RKO (cell line): ENCODE measurements around the gene ARFGAP2.

Experiments used
- DNase-seq: peaks from one replicate; pipeline ENCODE4 v3.0.0-alpha.2; 2016; ENCODE audit warnings: low spot score

Gene ARFGAP2

DNA sequence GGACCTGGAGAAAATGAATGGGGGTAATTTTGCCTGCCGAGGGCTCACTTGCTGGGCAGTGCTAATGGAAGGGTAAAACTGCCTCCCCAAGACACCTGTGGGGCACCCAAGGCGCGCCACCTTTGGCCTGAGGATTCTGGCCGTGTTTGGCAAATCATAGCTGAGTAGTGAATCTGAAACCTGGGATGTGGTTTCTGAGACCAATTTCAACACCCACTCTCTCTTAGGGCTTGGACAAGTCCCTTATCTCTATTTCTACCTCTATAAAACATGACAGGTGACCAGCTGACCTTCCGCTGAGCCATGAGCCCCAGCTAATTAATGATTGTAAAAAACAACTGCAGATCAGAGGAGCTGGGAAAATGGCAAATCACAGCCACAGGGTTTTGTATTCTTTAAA is 11.0 kb upstream of the ARFGAP2 start:
- DNase-seq: no peak

DNA sequence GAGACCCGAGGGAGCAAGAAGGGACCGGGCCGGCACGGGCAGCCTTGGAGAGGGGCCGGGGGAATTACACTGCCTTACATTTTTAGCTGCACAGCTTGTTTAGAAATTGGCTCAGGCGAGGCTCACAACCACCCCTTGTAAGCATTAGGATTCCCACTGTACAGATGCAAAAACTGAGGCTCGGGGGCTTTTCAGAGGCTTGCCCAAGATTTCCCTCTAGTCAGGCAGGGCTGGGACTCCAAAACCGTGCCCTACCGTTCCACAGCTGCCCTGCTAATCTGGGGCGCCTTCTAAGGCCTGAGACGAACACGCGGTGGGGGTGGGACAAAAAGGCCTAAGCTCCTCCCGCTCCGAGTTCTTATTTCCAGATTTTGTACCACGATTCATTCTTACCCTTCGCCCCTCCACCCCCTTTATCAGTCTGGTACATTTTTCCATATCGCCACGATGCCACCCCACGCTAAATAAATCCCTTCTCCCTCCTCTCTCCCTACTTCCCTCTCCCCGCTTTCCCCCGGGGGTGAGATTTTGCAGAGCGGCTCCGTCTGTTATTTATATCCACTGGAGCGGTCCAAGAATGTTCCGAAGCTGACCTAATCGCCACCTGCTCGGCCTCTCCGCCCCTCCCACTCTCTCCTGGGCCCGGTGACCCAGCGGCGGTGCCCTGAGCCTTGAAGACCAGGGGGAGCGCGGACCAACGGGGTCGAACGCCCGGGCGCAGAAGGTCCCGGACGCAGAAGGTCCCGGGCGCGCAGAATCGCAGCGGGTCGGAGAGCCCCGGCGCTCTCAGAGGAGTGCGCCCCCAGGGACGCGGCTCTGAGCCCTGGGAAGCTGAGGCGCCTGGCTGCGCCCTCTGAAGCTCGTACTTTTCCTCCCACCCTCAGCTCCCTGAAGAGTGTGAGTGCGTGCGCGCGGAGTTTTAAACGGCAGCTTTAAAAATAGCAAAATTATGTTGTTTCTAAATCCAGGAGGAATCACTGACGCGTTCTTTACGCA is 10.3 kb upstream of the ARFGAP2 start:
- DNase-seq: peak; percentile 81

DNA sequence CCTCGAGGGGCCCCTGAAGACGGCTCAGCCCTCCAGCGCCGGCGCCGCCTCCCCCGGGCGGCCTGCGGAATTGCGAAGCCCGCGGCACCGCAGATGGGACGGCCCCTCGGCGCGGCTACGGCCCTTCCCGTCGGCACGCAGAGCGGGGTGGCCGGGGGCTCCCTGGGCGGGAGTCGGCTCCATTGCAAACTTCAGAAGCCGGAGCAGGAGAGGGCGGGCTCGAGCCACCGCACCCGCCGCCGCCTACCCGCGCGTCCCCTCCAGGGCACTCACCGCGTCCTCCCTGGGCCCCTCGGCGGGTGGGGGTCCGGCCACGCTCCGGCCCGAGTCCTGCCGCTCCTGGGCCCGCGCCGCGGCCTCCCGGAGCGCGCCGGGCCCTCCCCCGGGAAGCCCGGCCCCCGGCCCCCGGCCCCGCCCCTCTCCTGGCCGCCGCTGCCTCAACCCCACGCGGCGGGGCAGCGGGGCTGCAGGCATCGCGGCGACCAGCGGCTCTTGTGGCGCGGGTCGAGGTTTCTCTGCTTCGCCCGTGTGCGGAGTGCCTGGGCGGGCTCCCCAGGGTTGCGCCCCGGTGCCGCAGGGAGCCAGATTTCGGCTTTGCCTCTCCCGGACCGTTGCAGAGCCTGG is 9.5 kb upstream of the ARFGAP2 start, which contains the start of gene PACSIN3:
TSS of gene PACSIN3 (minus strand) at position 359 of the 624 bp plus-strand sequence. CDS start 3,707 bp downstream, outside the sequence.
- DNase-seq: peak; percentile 64

DNA sequence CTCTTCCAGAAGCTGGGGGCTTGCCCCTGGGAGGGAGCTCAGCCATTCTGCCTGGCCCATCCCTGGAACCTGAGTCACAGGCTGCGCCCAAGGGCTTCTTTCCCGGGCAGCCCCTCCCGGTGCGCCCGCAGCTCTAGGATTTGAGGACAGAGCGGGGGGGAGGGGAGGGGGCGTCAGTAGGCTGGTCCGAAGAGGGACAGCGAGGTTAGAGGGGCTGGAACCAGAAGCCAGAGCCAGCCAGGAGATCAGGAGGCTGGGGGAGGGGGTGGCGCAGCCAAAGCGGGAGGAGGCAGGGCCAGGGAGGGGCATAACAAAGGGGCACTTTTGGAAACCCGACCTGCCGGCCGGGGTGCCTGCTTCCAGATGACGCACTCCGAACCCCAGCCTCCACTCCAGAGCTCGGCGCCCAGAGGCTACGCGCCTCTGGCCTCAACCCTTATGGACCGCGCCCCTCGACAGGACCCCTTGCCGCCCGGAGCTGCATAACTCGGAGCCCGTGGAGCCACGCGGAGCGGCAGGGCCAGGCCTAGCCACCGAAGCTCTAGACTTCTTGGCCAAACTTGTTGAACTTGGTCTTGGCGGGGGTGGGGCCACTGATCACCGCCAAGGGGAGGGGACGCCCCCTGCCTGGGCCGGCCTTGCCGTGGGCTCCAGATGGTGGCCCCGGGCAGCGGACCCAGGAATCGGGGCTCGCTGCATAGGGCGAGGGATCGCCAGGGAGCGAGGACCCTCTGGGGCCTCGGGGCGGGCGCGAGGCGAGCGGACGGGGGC is 8.8 kb upstream of the ARFGAP2 start:
- peak; percentile 86 for DNase-seq

DNA sequence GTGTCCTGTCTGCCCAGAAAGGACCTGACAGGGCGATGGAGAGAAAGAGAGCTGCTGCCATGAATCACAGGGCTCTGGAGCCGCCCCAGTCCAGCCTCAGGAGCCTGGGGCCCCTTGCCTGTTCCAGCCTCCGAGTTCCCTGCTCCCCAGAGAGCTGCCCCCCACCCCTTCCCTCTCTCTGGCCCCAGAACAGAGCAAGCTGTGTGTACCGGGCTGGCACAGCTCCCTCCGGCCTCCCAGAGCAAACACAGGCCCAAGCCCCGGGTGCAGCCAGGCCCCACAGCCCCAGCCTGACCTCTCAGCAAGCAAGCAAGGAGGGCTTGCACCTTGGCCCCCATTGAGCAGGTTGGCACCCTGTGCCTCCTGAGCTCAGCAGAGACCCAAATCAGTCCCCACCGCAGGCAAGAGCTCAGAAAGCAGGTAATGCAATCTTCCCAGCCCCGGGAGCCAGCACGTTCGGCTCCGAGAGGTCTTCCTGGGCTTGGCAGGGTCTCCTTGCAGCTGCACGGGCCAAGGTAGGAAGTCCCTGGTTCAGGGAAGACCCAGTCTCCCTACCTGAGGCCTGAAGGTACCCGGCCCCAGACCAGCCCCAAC is 8.1 kb upstream of the ARFGAP2 start:
- no peak for DNase-seq

DNA sequence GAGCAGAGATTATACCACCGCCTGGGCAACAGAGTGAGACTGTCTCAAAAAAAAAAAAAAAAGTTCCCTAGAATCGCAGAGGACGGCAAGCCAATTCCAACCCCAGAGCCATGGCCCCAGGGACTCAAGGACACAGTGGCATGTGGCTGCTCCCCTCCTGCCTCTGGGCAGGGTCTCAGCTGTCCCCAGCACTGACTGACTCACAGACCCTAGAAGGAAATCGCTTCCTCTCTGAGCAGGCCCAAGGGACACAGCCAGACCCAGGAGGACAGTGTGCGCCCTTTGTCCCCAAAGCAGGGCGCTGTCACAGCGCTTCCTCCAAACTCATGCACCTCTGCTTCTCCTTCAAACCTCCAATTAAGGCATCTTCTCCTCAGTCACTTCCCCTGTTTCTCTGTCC is 7.3 kb upstream of the ARFGAP2 start:
- no peak for DNase-seq

DNA sequence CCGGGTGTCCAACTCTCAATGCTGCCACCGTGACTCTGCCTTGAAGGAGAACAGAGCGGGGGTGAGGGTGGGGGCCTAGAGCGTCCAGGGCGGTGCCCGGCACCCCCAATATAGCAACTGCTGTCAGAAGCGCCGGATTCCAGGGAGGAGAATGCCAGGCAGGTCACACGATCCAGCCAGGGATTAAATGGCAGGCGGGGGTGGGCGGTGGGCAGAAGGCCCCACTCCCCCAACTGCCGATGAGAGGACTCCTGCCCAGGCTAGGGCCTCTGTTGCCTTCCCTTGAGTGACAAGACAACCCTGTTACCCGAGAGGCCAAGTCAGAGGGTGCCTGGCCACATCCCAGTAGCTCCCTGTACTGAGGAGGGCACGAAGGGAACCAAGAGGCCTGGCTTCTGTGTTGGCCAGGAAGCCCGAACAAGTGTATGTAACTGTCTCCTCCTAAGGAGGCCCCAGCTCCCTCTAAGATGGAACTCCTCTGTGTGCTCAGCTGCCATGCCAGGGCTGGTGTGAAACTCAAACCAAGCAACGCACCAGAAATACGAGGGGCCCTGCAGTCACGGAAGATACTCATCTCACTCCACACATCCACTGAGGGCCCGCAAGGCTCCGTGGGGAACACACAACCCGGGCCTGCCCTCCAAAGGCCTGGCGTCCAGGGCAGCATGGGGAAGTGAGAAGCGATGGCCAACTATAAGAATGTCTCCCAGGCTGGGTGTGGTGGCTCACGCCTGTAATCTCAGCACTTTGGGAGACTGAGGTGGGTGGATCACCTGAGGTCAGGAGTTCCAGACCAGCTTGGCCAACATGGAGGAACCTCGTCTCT is 6.6 kb upstream of the ARFGAP2 start:
- DNase-seq: no peak

DNA sequence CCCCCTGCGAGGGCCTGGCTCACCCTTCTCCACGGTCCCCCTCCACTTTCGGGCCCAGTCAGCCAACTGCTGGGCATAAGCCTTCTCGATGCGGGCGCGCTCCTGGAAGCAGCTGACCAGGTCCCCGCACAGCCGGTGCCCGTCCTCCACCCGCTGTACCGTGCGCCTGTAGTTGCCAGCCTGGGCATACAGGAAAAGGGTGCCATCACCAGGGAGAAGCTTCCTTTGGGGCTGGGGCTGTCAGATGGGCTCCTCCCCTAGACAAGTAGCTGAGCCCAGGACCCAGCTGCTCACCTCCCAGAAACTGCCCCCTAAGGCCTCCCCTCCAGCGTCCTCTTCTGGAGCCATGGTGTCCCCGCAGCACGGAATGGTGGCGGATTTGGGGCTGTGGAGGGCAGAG is 5.7 kb upstream of the ARFGAP2 start:
- no peak for DNase-seq

DNA sequence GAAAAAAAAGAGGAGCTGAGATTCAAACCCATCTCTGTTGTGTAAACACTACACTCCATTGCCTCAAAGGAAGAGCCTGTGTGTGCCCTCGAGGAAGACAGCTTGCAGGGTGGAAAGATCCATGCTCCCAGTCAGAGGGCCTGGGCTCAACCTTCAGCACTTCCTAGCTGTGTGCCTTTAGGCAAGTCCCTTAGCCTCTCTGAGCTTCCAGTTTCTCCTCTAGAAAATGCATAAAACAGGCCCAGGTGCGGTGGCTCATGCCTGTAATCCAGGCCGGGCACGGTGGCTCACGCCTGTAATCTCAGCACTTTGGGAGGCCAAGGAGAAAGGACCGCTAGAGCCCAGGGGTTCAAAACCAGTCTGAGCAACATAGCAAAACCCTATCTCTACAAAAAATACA is 4.6 kb upstream of the ARFGAP2 start:
- DNase-seq: no peak

DNA sequence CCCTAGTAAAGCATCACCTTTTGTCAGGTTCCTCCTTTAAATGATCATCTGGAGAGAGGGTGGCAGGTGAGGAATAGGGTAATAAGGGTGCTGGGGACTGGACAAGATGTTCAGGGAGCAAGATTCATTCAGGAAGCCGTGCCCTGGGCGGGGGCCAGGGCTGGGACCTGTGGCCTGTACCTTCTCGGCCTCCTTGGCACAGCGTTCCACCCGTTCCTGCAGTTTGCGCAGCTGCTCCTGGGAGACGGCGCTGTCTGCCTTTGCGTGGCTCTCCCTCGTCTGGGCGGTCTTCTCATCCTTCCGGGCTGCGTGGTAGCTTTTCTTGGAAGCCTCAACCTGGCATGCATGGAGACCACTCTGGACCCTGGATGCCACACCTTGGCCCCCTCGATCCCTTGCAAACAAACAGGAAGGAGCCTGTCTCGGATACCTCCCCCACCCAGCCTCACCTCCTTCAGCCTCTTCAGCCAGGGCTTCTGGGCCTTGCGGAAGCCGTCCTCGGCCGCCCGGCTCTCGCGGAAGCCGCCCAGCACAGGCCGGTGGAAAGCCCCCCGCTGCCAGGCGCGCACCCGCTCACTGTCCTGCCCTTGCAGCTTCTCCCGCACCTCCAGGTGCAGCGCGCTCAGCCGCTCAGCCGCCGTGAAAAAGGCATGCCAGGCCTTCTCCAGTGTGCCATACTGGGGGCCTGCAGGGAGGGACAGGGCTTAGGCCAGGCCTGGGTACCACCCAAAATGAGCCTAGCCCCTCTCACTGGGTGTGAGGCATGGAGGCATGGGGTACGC is 3.5 kb upstream of the ARFGAP2 start:
- no peak for DNase-seq

DNA sequence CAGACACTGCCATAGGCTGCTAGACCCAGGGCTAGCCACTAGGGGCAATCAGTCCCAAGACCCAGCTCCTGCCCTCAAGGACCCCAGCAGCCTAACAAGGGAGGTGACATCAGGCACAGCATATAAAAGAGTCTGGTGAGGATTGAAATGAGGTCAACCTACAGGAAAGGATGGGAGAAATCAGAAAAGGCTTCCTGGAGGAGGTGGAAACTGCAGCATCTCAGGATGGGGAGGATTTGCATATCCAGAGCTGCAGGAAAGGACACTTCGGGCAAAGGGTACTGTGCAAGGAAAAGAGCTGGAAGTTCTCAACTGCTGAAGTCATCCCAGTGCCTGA is 2.9 kb upstream of the ARFGAP2 start:
- DNase-seq: peak; percentile 65

DNA sequence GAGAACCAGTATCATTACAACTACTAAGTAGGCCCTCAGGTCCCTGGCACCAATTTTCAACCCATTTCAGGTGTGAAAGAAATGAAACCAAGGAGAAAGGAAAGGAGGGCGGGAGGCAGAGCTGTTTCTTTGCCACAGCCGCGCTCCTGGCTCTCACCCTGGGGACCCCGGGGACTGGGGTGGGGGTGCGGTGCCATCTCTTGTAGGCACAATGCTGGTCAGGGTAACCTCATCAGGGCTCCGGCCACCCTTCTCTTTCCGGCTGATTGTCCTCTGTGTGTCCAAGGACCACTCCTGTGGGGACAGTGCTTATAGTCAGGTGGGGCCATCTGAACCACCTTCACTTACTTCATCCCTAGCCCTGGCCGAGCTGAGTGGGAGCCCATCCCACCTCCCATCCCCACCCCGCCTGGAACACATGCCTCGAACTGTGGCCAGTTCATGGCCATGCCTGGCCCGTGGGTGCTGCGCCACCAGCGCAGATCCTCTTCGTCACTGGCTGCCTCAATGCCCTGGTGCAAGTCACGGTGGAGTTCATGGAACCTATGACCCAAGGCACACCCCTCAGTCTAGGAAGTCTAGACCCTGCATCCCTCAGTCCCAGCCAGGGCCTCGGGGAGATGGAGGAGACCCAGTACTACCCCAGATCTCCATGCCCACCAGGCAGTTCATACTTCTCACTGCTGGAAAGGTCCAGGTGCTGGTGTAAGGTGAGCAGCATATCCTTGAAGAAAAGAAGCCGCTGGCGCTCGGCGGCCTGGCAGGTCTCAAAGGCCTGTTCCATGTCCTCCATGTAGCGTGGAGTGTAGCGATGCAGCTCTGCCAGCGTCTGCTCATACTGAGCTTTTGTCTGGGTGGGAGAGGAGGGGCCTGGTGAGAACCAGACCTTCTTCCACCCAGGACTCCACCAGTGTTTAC is 2.3 kb upstream of the ARFGAP2 start:
- no peak for DNase-seq

DNA sequence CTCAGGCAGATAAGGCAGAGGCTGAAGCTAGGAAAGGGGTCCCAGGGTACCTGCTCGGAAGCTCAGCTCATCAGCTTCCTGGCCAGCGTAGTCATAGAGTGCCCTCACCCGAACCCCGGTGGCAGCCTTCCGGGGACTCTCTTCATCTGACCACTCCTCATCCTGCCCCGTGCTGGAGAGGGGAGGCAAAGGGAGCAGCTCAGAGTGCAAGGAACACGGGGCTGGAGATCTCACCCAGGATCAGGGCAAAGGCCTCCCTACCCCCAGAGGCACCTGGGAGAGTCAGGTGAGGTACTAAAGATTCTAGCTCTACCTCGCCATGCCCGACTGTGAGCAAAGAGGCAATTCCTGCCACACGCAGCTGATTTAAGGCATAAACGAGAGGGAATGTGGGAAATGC is 1.6 kb upstream of the ARFGAP2 start:
- no peak for DNase-seq

DNA sequence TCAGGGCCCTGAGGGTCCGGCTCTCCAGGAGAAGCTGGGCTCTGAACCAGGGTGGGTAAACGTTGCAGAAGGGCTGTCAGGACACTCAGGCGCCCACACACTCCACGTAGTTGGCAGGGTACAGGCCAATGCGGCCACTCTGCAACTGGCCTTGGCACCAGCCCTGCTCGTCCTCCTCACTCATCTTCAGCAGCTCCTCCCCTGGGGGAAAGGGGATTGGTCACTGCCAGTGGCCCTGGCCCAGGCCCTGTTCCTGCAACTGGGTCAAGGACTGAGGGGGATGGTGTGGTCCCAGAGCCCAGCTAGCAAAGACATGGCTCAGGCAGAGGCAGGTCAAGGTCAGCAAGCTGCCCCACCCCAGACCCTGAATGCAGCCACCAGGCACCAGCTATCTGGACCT is 1.2 kb upstream of the ARFGAP2 start:
- no peak for DNase-seq

DNA sequence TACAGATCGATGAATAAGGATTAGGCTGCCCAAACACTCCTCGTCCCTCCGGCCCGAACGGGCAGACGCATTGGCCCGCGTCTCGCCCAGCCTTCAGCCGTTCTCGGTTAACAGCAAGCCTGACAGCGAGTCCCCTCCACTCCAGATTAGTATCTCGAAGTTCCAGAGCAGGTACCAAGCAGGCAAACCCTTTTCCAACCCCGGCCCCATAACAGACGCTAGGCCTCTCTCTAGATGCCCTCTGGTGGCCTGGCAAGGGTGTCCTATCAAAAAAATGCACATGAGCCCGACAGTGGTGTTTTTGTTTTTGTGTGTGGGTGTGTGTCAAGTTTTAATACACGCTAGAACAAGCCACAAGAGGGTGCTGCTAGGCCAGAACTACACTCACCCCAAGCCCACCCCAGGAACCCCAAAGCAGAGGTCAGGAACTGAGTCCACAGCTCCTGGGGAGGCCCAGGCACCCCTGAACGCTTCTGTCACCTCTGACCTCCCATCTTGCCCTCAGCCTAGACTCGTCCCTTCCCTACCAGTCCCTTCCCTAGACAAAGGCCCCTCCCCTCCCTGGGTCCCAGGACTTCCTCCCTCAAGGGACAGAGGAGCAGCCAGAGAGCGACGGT is 658 bp upstream of the ARFGAP2 start:
- DNase-seq: peak; percentile 90

DNA sequence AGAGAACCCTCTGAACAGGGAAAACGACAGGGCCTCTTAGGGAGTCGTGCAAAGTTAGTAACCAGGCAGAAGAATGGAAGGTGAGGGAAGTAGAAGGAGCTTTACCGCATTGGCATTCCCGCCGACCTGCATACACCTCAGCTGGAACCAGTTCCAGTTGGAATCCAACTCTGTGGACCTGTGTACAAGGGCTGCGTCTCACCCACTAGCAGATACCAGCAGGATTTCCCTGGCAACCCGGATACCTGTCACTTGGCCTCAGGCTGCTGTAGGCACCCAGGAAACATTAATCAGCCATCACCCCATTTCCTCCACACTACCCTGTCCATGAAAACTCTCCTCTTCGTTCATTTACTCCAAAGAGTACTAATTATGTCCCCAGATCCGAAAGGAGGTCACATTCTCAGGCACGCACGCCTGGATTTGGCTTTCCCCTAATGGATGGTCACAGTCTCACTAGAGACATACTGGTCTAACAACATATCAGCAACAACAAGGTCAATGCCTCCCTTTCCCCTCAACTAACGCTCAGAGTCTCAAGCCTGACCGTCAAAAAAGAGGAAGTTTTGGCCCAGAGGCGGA is 842 bp downstream of the ARFGAP2 start:
- peak; percentile 49 for DNase-seq

DNA sequence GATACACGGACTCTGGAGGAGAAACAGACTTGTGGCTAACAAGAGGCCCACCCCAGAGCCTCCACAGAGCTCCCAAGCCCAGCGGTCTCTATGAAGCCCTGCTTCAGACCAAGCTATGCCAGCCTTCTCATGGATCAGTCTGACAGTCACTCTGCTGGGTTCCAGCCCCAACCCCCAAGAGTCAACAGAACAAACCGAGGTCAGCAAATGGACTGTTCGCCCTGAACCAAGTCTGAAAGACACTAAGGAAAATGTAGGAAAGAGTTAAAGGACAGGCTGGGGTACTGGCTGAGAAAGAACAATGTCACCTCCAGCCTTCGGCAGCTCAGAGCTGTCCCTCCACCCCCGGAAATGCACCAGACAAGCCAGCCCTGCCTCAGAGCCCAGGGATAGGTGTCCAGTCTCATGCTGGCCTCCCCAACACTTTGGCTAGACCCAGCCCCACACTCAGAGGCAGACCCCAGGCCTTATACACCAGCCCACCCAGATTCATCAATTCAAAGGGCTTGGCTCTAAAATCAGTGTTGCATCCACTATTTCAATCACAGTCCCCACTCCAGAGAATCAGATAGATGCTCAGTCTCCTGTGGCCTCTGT is 3.8 kb downstream of the ARFGAP2 start:
- DNase-seq: no peak

DNA sequence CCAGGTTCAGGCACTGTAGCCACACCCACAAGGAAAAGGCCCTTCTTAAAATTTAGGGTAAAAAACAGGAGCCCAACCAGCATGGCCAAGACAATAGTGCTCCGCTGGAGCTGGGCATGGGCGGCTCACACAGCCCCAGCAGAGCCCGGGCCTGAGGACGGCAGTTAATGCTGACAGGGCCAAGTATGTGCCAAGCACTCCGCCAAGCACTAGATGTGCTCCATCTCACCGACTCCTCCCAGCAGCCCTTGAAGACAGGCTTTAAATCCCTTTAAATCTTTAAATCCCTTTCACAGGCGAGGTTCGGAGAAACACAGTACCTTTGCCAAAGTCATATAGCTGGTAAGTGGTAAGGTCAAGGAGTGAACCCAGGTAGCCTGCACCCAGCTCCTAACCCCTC is 4.8 kb downstream of the ARFGAP2 start:
- no peak for DNase-seq
